Heart left ventricle (tissue), 16 donors: ENCODE data around the gene SOX8. TPM values are rescaled to one million over a fixed set of nuclear protein-coding genes. Genes with fewer than 3 reads are reported as not detected.
A peak's percentile ranks its signal among the peaks of the same experiment; 100 is the strongest.
"Not testable (repeated sequence)": the region's sequence is repeated elsewhere in the genome, so short reads cannot be mapped to it uniquely, and the experiment has no call there.

Source experiments
- ATAC-seq, 4 donors: fragments of 200-7000 bp; cut with Tn5 transposase; one replicate each; pipeline ENCODE4 v1.9.1; 2020 to 2022; ENCODE audit warnings: moderate library complexity in 4 of 4, mild to moderate bottlenecking in 3 of 4, moderate number of reproducible peaks in 1 of 4
- DNase-seq, 5 donors: peaks; one replicate each; pipeline ENCODE4 v3.0.0-alpha.2; 2020
- H3K27ac ChIP-seq, 12 donors: fragments of 200-600 bp; sonication (generic) in 4 of 12; one replicate each; pipeline versions ENCODE4 v1.5.0 to v1.8.0; 2016 to 2022; ENCODE audit warnings: mild to moderate bottlenecking in 2 of 12
- H3K27me3 ChIP-seq, 9 donors: fragments of 200-600 bp; sonication (generic) in 2 of 9; one replicate each; pipeline versions ENCODE4 v1.5.1 to v1.8.0; 2016 to 2022; ENCODE audit warnings: mild to moderate bottlenecking in 3 of 9
- H3K36me3 ChIP-seq, 9 donors: fragments of 200-600 bp; sonication (generic) in 2 of 9; one replicate each; pipeline versions ENCODE4 v1.5.0 to v1.8.0; 2018 to 2022; ENCODE audit warnings: mild to moderate bottlenecking in 2 of 9
- H3K4me1 ChIP-seq, 12 donors: fragments of 200-600 bp; sonication (generic) in 4 of 12; one replicate each; pipeline versions ENCODE4 v1.5.0 to v1.8.0; 2016 to 2022; ENCODE audit warnings: mild to moderate bottlenecking in 3 of 12
- H3K4me3 ChIP-seq, 12 donors: fragments of 200-600 bp; sonication (generic) in 4 of 12; one replicate each; pipeline versions ENCODE4 v1.5.0 to v1.8.0; 2017 to 2022; ENCODE audit warnings: mild to moderate bottlenecking in 9 of 12, moderate library complexity in 4 of 12
- H3K9me3 ChIP-seq, 12 donors: fragments of 200-600 bp; sonication (generic) in 4 of 12; one replicate each; pipeline versions ENCODE4 v1.5.0 to v1.8.0; 2016 to 2022; ENCODE audit warnings: mild to moderate bottlenecking in 1 of 12
- CTCF ChIP-seq, 12 donors: fragments of 200-600 bp; sonication (generic) in 4 of 12; IDR thresholded peaks; one replicate each; pipeline versions ENCODE4 v1.5.0 to v1.8.0; 2018 to 2022; ENCODE audit warnings: antibody characterized with exemption in 12 of 12, mild to moderate bottlenecking in 5 of 12
- POLR2A ChIP-seq, 2 donors: fragments of 450-650 bp; IDR thresholded peaks; one replicate each; pipeline ENCODE4 v1.6.1; 2017; ENCODE audit warnings: antibody characterized with exemption in 2 of 2, mild to moderate bottlenecking in 2 of 2, moderate library complexity in 2 of 2
- WGBS, 4 donors: extraction: QIAGEN DNeasy Blood & Tissue Kit in 2 of 4; methylation state at CpG; one replicate each; pipeline versions ENCODE4 v1.1.5 to v1.1.7; 2013 to 2018; 5-methylcytosine and 5-hydroxymethylcytosine counted together
- intact Hi-C, 10 donors: fragments of 100-400 bp; cut with DNase I; formaldehyde crosslinking; loops; one replicate each; pipeline versions ENCODE4 v1.11.1 to v1.14.2; 2022
- polyA plus RNA-seq, 2 donors: library from polyadenylated mRNA; stranded (reverse); fragments of 200-250 nt; gene quantifications; one replicate each; pipeline ENCODE4 v1.2.3, GENCODE V29; 2013
- total RNA-seq, 9 donors: library from RNA; depleted of rRNA in 2 of 9; stranded (reverse); fragments of >200 nt in 2 of 9; fragmentation: NEBNext Ultra II Directional in 3 of 9; extraction: Animal tissue kit (Norgen Biotek cat#: 25700) in 3 of 9; gene quantifications; one replicate each; pipeline versions ENCODE4 v1.1.0 to v1.2.4, GENCODE V29; 2016 to 2023
- donor health status: ischemic (EF 13 %, LVEDD 7.1; RV severe dilation, severe dysfunction).
- donor health status: healthy with polysubstance abuse.
- donor health status: DM: no; HTN: yes; CAD: no.
- donor health status: DM: no; HTN: no; CAD: no.
- donor health status: ischemic (EF 25% LVEDD 6.9; RV normal size, moderate dysfunction).
- donor health status: ischemic (EF 25% LVEDD 5.7; RV mildly dilated, moderate dysfunction).
- donor health status: healthy.
- donor health status: DM: yes; HTN: yes; CAD: no.
- donor health status: ischemic (EF 35%, LVEDD 5.7; RV mildly dilated, moderate dysfunction).
- donor health status: nonischemic (EF 11% LVEDD 7.7; RV severe dilation, severe dysfunction).
- donor health status: DM: yes; HTN: yes; CAD: no.
- donor health status: PGD.
- donor health status: ischemic (EF 29% LVEDD 5.4; RV normal size, mild dysfunction).
- donor health status: nonischemic (EF 23%, LVEDD 6.1; RV moderate dilation, normal function).

Gene SOX8
- total and polyA plus RNA-seq, 11 donors = 0.44 to 1.3 (median 0.77) TPM

DNA sequence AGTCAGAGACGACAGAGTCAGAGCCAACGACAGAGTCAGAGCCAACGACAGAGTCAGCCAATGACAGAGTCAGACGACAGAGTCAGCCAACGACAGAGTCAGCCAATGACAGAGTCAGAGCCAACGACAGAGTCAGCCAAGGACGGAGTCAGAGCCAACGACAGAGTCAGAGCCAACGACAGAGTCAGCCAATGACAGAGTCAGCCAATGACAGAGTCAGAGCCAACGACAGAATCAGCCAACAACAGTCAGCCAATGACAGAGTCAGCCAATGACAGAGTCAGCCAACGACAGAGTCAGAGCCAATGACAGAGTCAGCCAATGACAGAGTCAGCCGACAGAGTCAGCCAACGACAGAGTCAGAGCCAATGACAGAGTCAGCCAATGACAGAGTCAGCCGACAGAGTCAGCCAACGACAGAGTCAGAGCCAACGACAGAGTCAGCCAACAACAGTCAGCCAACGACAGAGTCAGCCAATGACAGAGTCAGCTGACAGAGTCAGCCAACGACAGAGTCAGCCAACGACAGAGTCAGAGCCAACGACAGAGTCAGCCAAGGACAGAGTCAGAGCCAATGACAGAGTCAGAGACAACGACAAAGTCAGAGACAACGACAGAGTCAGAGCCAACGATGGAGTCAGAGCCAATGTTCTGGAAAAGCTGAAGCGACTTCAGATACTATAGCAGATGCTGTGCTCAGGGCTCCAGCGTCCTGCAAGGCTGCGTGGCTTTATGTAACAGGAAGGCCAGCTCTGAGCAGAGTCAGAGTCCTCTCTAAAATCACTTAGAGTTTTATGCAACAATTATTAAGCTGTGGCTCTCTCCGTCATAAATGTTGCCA, 30.6 kb upstream of the SOX8 start:
- ATAC-seq, H3K27me3 ChIP-seq, H3K9me3 ChIP-seq, intact Hi-C loops, H3K4me3 ChIP-seq, H3K27ac ChIP-seq, H3K4me1 ChIP-seq: not testable (repeated sequence)
- WGBS, 4 donors = 67 to 78% (median 74%) methylated on average over 25 to 27 of the region's 27 CpGs
- peak in 1 of 5 donors; percentile 18 for DNase-seq
- peaks cover 0 to 42% (median 19%) of the 10 kb centered on the region in 9 donors for H3K36me3 ChIP-seq

DNA sequence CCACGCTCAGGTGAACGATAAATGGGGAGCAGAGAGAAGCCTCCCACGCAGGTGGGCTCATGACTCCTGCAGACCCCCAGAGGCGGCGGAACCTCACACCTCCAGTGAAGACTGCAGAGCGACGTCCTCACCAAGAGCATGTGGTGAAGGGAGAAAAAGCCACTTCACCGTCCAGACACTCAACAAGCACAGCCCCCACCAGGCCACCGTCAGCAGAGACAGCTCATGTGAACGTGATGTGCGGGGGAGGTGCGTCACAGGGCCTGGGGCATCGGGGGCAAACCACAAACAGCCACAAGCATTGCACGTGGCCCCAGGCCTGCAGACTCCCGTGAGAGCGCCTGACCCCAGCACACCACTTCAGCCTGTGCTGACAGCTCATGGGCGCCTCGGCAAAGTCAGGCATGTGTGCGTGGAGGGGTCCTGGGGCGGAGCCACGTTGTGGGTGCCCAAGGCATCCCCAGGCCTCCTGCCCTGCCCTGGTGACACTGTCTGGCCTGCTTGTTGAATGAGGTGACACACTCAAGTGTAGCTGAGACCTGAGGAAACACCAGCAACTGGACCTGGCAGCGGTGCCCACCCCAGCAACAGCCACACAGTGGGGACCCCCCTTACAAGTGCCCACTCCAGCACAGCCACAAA, 29.8 kb upstream of the SOX8 start:
- H3K27me3 ChIP-seq = no peaks in the 10 kb centered on the region
- no peak overlapping the region for H3K27ac ChIP-seq
- no peak overlapping the region for H3K4me3 ChIP-seq
- WGBS, 4 donors = 85 to 92% (median 87%) methylated on average over 15 to 22 of the region's 22 CpGs
- peaks cover 0 to 34% (median 13%) of the 10 kb centered on the region in 9 donors for H3K36me3 ChIP-seq
- TF ChIP-seq CTCF (IDR thresholded peaks at IDR 0.05) (no peak), POLR2A (IDR thresholded peaks at IDR 0.05) (no peak)
- no peaks in the 10 kb centered on the region for H3K4me1 ChIP-seq
- ATAC-seq (peak in 1 of 4 donors; percentile 18), DNase-seq (peak in 2 of 5 donors; percentile 10 to 58)
- H3K9me3 ChIP-seq = peaks cover 0 to 2% (median 0%) of the 10 kb centered on the region in 12 donors
- intact Hi-C loops = no loop called here

- H3K27ac ChIP-seq = no peak overlapping the region
- TF ChIP-seq CTCF (IDR thresholded peaks at IDR 0.05) (no peak), POLR2A (IDR thresholded peaks at IDR 0.05) (no peak)
- ATAC-seq (peak in 1 of 4 donors; percentile 13), DNase-seq (peak in 1 of 5 donors; percentile 42)
- intact Hi-C loops = no loop called here
- H3K36me3 ChIP-seq = peaks cover 0 to 29% (median 10%) of the 10 kb centered on the region in 9 donors
- H3K4me1 ChIP-seq = no peaks in the 10 kb centered on the region
- 88 to 99% (median 97%) methylated on average over 9 to 12 of the region's 12 CpGs for WGBS, 4 donors
- no peak overlapping the region for H3K4me3 ChIP-seq
- peaks cover 0 to 7% (median 0%) of the 10 kb centered on the region in 12 donors for H3K9me3 ChIP-seq
- H3K27me3 ChIP-seq = no peaks in the 10 kb centered on the region
Measured at GRCh38 chr16:952321-952720, 29.2 kb upstream of the SOX8 start.

DNA sequence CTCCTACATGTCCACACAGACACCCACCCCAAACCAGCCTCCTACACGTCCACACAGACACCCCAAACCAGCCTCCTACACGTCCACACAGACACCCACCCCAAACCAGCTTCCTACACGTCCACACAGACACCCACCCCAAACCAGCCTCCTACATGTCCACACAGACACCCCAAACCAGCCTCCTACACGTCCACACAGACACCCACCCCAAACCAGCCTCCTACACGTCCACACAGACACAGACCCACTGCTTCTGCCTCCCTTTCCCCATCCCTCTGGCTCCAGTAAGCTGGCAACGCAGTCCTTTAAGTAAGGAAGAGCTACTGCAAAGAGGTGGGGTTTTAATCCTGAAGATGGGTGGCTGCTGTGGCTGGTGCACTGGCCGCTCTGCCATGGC, 27.8 kb upstream of the SOX8 start:
- H3K4me3 ChIP-seq, intact Hi-C loops: not testable (repeated sequence)

GRCh38 chr16:955766-956165, 25.8 kb upstream of the SOX8 start:
- H3K27me3 ChIP-seq, H3K27ac ChIP-seq, H3K4me3 ChIP-seq, H3K4me1 ChIP-seq, ATAC-seq, intact Hi-C loops: not testable (repeated sequence)
- DNase-seq = peak in 1 of 5 donors; percentile 5
- peaks cover 0 to 13% (median 0%) of the 10 kb centered on the region in 12 donors for H3K9me3 ChIP-seq
- H3K36me3 ChIP-seq = peaks cover 0 to 26% (median 10%) of the 10 kb centered on the region in 9 donors
- WGBS, 4 donors = 91 to 96% (median 96%) methylated on average over 18 to 27 of the region's 27 CpGs

More for the DNA sequence above, 27.8 kb upstream of the SOX8 start:
- DNase-seq, H3K27ac ChIP-seq, ATAC-seq, H3K4me1 ChIP-seq, H3K27me3 ChIP-seq: not testable (repeated sequence)
- H3K9me3 ChIP-seq = peaks cover 0 to 13% (median 0%) of the 10 kb centered on the region in 12 donors
- H3K36me3 ChIP-seq = peaks cover 0 to 26% (median 10%) of the 10 kb centered on the region in 9 donors
- WGBS, 4 donors = 89 to 94% (median 90%) methylated on average over 4 to 6 of the region's 7 CpGs
